HG02610 (cell line): ENCODE results near the gene VPS52.
"Not testable (repeated sequence)": the region's sequence is repeated elsewhere in the genome, so short reads cannot be mapped to it uniquely, and the experiment has no call there.

ENCODE experiments used
- ATAC-seq: cut with Tn5 transposase; IDR thresholded peaks from one replicate; pipeline ENCODE4 v1.9.1; 2021; ENCODE audit warnings: mild to moderate bottlenecking, moderate library complexity; ENCODE audit not compliant: unreplicated experiment

VPS52 gene

GRCh38 chr6:33280539-33280938 is 8.9 kb upstream of the VPS52 start:
- no peak for ATAC-seq

- no peak for ATAC-seq
Measured at GRCh38 chr6:33279971-33280511, 8.4 kb upstream of the VPS52 start.

GRCh38 chr6:33279257-33279695 is 7.6 kb upstream of the VPS52 start:
- ATAC-seq, result no peak

- no peak for ATAC-seq
Measured at GRCh38 chr6:33278810-33279209, 7.1 kb upstream of the VPS52 start.

- ATAC-seq, result no peak
Measured at GRCh38 chr6:33278392-33278741, 6.7 kb upstream of the VPS52 start.

- ATAC-seq, result no peak
Measured at GRCh38 chr6:33277663-33278391, 6.2 kb upstream of the VPS52 start.

GRCh38 chr6:33276864-33277662 is 5.4 kb upstream of the VPS52 start, which contains the start of gene B3GALT4:
Gene B3GALT4, plus strand, starts transcription at chr6:33277123. Its CDS starts 297 bp downstream, at chr6:33277420.
- peak; percentile 46 for ATAC-seq

GRCh38 chr6:33276581-33276863 is 4.8 kb upstream of the VPS52 start:
- no peak for ATAC-seq

- ATAC-seq, result not testable (repeated sequence)
Measured at GRCh38 chr6:33275795-33276580, 4.3 kb upstream of the VPS52 start.

GRCh38 chr6:33273924-33274902 is 2.5 kb upstream of the VPS52 start:
- ATAC-seq, result no peak

- ATAC-seq, result no peak
Measured at GRCh38 chr6:33273129-33273923, 1.6 kb upstream of the VPS52 start.

GRCh38 chr6:33272275-33273128 is 826 bp upstream of the VPS52 start:
- no peak for ATAC-seq

GRCh38 chr6:33271117-33271467 is 584 bp downstream of the VPS52 start:
- ATAC-seq, result no peak

- no peak for ATAC-seq
Measured at GRCh38 chr6:33264015-33264414, 7.7 kb downstream of the VPS52 start.

GRCh38 chr6:33262490-33262889 is 9.2 kb downstream of the VPS52 start:
- not testable (repeated sequence) for ATAC-seq

- no peak for ATAC-seq
Measured at GRCh38 chr6:33259032-33259431, 12.6 kb downstream of the VPS52 start.

GRCh38 chr6:33254591-33254990 is 17.1 kb downstream of the VPS52 start:
- no peak for ATAC-seq

GRCh38 chr6:33252759-33253158 is 18.9 kb downstream of the VPS52 start:
- ATAC-seq, result no peak
